Jurkat, Clone E6-1 (cell line): ENCODE measurements around the gene ATP1B1.
"Not testable (repeated sequence)": the region's sequence is repeated elsewhere in the genome, so short reads cannot be mapped to it uniquely, and the experiment has no call there.

Source experiments
- DNase-seq: peaks from one replicate; pipeline ENCODE4 v3.0.0-alpha.2; 2011; ENCODE audit warnings: low read depth, low spot score
- H3K4me3 ChIP-seq: 2 replicates; pipeline ENCODE4 v1.5.1; 2011; ENCODE audit warnings: mild to moderate bottlenecking, low read length, control low read depth, moderate library complexity

The ATP1B1 gene

DNA sequence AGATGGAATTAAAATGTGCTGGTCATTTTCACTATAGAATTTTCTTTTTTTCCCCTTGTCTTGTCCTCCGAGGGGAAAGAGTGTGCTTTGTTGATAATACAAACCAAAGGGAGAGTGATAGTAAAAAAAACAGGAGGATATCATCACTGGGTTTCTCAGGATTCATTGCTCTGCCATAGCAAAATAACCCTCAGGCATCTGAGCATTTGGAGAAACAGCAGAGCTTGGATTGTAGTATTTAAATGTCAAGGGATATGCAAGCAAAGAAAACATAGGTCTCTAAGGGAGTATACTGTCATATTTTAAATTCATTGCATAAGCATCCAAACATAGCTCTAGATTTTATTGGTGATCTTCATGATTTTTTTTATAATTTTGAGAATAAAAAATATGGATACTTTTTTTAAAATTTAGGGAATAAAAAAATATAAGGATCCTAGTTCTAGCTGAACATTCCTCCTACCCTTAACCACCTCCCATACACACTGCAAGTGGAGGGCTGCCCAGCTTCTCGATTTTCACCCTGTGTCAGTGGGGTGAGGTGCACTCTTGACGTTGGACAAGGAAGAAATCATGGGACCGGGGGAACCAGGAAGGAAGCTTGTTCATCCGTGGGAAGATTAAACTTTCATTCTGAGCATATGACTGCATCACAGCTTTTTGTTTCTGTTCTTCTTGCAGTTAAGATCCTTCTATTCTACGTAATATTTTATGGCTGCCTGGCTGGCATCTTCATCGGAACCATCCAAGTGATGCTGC is 4.4 kb downstream of the ATP1B1 start:
- no peak for DNase-seq
- no peak overlapping the region for H3K4me3 ChIP-seq

DNA sequence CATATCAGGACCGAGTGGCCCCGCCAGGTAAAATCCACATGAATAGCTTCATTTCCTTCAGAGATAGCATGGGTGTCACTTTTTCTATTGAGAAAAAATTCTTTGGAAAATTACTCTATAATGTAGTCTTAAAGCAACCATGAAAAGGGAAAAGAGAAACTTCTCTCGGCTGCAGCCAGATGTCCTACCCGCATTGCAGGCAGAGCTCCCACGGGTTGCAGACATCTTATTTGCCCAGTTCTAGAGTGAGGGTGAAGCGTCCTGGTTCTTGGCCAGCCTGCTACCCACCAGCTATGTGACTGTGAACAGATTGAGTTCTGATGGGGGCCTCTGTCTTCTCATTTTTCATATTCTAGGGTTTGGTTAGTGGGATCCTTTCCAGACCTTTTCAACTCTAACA is 5.0 kb downstream of the ATP1B1 start:
- H3K4me3 ChIP-seq: no peak overlapping the region
- no peak for DNase-seq

DNA sequence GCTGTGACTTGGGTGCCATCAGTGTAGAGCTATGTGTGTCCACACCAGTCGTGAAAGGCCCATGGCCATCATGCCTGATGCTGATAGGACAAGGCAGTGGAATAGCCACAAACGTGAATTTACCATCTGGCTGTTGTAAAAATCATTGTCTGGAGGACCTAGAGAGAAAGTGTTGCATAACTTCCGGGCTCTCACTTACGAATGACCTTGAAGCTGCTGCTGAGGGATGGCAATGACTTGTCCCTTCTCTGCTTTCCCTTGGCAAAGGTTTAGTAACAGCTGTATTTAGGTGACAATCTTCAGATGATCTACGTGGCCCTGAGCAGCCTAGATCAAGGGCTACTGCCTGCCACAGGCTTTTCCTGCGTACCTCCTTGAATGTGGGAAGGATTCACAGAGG is 5.8 kb downstream of the ATP1B1 start:
- no peak for DNase-seq
- no peak overlapping the region for H3K4me3 ChIP-seq

DNA sequence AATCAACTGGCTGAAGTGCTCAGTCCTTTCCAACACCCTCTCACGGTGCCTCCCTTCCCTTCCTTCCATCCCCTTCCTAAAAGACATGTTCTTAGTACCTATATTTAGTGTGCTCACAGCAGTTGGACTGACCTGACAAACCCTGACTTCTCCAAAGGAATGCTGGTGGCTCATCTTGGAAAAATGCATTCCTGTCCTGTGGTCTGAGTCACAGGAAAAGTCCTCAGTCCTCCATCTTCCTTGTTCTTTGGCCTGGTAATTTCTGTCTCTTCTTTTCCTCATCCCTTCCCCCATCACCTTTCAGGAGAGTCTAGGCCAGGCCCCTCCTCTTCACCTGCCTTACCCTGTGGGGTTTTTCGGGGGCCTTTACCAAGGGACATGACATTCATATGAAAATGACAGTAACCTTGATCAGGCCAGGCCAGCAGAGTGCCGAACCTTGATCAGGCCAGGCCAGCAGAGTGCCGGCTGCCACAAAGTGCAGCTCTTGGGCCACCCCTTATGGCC is 7.2 kb downstream of the ATP1B1 start:
- no peak for DNase-seq
- no peak overlapping the region for H3K4me3 ChIP-seq

DNA sequence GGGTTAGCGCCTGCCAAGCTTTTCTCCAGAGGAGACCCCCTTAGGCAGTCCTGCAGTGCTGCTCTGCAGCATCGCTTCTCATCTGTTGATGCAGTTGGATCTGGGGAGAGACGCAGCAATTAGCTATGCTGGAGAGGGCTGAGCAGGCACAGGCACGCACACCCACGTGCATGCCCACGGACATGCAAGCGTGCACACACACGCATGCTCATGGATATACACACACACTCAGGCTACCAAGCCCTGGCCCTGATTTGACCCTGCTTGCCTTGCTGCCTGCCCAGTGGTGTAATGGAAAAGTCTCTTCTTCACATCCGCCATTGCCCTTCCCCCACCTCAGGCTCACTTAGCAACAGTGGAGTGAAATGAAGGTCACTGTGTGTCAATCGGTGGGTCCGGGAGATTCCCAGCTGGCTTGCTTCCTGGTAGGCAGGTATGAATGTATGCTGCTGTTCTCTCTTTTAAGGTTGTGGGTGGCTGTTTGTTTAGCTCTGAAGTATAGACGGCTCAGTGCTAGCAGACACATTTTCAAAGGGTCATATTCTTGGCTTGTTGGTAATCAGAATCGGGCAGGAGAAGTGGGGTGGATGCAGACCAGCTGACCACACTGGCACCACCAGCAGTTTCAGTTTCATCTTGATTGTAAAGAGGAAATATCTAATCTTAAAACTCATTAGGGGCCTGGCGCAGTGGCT is 9.5 kb downstream of the ATP1B1 start:
- no peak for DNase-seq
- no peak overlapping the region for H3K4me3 ChIP-seq

DNA sequence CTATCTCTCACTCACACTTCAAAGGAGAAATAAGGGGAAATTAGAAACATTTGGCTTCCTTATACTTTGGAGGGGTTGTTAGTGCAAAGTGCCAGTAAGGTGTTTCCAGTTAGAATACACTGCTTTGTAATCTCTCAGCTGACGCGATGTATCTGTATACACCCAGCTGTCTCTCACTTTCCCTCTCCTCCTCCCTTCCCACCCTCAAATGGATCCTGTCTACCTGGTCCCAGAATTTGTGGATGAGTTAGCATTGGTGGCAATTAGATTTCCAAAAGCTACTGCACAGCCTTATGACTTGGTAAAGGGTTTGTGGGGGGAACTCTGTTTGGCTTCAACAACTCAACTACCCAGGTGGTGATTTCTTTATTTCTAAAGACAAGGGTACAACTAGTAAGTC is 10.5 kb downstream of the ATP1B1 start:
- no peak overlapping the region for H3K4me3 ChIP-seq
- no peak for DNase-seq

DNA sequence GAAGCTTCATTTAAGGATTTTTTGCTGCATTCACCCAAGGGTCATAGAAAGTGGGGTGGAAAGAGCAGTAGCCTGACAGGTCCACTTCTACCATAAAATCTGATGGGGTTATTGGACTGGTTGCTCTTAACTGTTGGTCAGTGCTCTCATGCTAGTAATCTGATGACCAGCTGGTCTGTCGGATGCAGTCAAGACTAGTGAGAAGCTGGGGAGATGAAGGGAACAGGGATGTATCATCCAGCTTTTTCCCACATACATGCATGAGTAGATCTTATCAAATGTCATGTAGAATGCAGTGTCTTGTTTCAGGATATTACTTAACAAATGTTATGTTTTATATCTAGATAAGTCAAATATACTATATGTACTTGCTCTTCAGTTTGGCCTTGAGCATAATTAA is 11.1 kb downstream of the ATP1B1 start:
- DNase-seq: no peak

DNA sequence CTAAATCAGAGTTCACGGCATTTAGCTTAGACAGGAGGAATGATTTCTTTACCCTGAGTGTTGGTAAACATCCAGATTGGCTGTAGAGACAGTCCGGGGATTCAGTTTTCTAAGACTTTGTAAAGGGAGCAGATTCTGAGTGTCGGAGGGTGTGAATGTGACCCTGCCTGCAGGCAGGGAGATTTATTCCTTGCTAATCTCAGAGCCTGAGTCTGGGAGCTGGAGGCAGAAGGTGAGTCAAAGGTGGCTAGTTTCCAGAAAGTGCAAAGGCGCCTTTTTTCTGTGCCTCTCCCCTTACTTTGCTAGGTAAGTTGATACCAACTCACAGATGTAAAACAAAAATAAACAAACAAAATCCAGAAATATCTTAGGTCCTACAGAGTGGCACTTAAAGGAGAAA is 11.7 kb downstream of the ATP1B1 start:
- DNase-seq: no peak

More for the DNA sequence above, 11.1 kb downstream of the ATP1B1 start:
- no peak overlapping the region for H3K4me3 ChIP-seq

DNA sequence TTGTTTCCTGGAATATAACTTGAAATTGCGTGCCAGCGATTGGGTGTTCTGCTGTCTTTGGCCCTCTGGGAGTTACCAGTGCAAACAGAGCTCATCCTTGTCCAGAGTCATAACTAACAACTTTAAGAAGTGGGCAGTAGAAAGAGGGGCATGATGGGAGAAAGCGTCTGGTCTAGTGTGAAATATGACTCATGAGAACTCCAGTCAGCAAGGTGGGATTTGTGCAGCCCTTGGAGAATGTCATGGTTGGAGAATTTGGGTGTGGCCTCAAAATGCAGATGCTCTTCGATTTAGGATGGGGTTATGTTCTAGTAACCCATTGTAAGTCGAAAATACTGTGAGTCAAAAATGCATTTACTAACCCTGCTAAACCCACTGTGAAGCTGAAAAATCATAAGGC is 12.9 kb downstream of the ATP1B1 start:
- DNase-seq: no peak
- H3K4me3 ChIP-seq: no peak overlapping the region

More for the DNA sequence above, 11.7 kb downstream of the ATP1B1 start:
- no peak overlapping the region for H3K4me3 ChIP-seq

DNA sequence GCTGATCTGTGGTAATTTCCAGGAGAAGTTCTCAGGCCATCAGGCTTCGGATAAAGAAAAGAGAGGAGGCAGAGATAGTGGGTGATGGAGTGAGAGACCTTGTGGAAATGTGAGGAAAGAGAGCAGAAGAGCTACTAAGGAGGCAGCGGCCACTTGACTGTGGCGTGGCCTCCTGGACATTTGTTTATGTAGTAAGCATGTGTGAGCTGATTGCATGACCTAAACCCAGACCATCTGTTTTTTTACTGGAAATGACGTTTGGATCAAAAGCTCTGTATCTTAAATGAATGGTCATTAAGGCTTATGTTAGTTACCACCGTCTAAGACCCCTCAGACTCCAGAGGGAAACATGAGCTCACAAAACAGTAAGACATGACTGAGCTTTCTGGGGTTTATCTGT is 13.6 kb downstream of the ATP1B1 start:
- H3K4me3 ChIP-seq: no peak overlapping the region
- no peak for DNase-seq

DNA sequence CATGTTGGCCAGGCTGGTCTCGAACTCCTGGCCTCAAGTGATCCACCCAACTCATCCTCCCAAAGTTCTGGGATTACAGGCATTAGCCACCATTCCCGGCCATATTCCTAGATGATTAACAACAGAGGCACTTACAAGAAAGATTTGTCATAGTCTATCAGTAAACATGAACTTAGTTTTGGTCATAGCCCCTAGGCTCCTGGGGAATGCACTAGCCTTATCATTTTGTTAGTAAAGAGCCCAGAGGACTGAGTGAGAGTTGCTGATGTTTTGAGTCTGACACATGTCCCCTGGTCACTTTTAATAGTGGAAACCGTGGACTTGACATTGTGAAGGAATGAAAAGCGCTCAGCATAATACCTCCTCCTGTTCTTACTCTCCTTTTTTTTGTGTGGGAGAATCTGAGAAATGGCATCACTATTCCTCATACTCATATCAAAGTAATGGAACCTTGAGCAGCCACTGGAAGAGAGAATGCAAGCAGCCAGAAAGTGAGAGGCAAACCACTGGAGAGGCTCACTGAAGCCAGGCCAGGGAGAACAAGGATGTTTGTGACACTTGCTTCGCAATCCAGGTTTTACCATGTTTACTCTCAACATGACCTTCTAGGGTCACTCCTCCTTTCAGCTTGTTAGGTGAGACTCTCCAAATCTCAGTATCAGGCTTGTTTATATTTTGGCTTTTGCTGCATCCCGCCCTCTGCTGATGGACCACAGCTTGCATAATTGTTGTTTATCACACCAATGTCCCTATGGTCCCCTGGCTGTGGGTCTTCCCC is 14.8 kb downstream of the ATP1B1 start:
- no peak for DNase-seq
- no peak overlapping the region for H3K4me3 ChIP-seq

DNA sequence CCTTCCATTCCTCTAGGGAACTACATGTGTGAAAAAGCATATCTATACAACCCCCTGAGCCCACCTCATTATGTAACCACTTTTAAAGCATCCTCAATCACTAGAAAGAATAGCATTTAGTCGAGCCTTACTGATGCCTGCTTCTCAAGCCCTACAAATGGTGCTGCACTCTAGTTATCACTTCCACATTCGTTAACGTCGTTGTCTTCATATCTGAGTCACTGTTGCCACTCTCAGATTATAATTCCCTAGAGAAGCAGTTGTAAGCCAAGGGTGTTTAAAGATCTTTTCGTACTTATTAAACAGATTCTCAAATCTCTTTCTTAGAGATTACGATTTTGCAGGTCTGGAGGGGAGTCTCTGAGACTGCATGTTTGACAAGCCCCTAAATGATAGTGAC is 16.5 kb downstream of the ATP1B1 start:
- no peak for DNase-seq
- H3K4me3 ChIP-seq: no peak overlapping the region

DNA sequence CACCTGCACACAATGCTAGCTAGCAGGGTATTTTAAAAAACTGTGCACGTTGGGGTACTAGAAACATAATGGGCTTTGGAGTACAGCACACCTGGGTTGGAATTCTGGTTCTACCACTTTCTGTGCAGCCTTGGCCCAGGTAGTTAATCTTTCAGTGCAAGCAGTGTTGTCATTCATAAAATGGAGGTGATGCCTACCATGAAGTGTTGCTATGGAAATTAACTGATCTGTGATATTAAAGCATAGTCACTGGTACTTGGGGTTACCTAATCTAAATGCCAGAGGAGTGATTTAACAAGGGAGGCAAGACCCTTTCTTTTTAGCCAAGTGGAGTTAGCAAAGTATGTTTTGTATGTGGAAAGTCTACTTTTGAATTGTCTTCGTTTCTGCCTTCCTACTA is 18.0 kb downstream of the ATP1B1 start:
- no peak for DNase-seq
- no peak overlapping the region for H3K4me3 ChIP-seq

DNA sequence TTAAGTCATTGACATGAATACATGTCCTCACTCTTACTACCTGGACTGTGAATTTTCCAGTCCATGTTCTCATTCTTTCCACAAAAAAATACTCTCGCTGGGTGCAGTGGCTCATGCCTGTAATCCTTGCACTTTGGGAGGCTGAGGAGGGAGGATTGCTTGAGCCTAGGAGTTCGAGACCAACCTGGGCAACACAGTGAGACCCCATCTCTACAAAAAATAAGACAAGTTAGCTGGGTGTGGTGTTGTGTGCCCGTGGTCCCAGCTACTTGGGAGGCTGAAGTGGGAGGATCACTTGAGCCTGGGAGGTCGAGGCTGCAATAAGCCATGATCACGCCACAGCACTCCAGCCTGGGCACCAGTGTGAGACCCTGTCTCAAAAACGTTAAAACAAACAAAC is 19.1 kb downstream of the ATP1B1 start:
- not testable (repeated sequence) for H3K4me3 ChIP-seq, DNase-seq

DNA sequence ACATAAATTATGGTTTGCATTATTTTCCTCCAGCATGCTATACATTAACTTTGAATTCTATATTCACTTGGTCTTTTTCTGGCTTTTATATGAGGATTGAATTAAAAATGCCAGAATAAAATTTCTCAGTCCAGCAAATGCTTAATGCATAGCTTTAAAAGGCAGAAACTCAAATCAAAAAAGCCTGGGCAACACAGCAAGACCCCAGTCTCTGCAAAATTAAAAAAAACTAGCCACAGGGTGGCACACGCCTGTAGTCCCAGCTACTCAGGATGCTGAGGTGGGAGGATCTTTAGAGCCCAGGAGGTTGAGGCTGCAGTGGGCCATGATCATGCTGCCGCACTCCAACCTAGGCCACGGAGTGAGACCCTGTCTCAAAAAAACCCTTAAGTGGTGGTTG is 19.8 kb downstream of the ATP1B1 start:
- H3K4me3 ChIP-seq: no peak overlapping the region

DNA sequence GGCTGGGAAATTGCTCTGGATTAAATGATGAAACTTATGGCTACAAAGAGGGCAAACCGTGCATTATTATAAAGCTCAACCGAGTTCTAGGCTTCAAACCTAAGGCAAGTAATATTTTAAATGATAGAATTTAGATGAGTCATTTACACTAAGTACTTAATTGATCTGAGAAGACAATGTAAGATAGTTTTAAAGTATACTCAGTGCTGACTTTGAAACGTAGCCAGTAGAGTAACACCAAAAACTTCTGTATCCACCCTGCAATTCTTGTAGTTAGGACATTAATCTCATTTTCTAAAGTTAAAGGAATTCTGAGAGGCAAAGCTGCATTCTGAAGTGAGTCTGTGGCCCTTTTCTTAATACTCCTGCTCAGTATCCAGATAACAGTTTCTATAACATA is 20.8 kb downstream of the ATP1B1 start:
- DNase-seq: no peak
- no peak overlapping the region for H3K4me3 ChIP-seq

More for the DNA sequence above, 19.8 kb downstream of the ATP1B1 start:
- DNase-seq: no peak

DNA sequence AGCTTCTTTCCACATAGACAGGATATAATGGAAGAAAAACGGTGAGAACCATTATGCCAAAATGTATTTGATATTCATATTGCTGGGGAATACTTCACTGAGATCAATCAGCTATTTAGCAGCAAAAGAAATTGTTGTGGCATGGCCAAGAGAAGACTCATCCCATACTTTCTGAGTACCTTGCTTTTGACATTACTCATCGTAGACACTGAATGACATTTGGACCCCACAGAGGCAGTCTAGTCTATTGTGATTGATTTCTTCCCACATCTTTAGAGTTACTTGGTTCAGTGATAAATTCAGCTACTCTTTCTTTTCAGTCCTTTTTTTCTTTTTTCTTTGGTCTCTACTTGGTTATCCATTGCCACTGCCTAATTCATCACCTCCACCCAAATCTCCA is 22.1 kb downstream of the ATP1B1 start:
- no peak for DNase-seq
- no peak overlapping the region for H3K4me3 ChIP-seq

DNA sequence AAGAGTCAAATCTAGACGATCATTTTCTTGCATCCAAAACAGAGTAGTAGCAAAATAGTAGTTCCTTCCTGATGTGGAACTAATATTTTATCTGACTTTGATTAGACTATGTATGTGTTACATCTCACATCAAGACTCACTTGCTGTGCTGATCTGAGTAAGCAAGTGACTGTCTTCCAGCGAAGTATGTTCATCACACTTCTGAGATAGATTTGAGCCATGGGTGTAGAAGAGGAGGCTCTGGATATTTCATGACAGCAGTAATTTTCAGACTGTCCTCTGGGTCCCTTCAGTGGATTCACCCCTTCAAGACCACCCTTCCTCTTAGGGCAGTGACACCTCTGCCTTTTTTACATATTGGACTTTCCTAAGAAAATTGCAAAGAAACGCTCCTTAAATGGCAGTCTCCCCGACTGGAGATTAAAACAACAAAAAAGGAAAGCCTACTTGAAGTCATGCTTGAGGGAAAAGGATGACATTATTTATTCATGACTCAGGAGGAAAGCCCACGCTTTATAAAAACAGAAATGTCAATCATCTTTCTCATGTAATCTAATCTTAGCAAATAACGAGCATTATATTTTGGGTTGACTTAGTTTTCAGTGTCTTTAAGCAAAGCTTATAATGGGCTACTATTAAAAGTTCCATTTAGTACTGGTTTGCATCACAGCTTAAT is 22.8 kb downstream of the ATP1B1 start:
- no peak for DNase-seq
- no peak overlapping the region for H3K4me3 ChIP-seq

DNA sequence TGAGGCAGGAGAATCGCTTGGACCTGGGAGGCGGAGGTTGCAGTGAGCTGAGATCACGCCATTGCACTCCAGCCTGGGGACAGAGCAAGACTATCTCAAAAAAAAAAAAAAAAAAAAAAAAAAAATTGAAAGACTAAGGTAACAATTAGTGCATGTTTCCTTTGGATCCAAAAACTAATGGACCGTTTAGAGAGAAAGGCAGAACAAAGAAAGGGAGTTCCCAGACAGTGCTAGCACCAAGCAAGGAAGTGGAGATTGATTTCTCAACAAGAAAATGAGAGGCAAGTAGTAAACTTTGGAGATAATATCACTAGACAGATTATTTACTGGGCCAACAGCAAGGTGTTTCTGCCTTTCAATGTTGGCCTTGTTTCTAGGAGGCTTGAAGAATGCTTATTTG is 24.2 kb downstream of the ATP1B1 start:
- DNase-seq: no peak
- H3K4me3 ChIP-seq: no peak overlapping the region
